HepG2 (cell line): ENCODE data around the gene CCM2. TPM values are rescaled to one million over a fixed set of nuclear protein-coding genes. Genes with fewer than 3 reads are reported as not detected.
"Not testable (repeated sequence)": the region's sequence is repeated elsewhere in the genome, so short reads cannot be mapped to it uniquely, and the experiment has no call there.

ENCODE experiments used
- ATAC-seq: fragments of 200-7000 bp; cut with Tn5 transposase; 3 replicates; pipeline ENCODE4 v1.9.1; 2020; ENCODE audit warnings: mild to moderate bottlenecking, moderate library complexity
- BruUV-seq: library from RNA; stranded (reverse); fragments of 400-500 nt; replicated peaks from 2 replicates; lab custom pipeline; 2021; lab: Mats Ljungman, UMichigan
- CTCF ChIA-PET: fragments of 300-600 bp; formaldehyde crosslinking; extraction: SDS; loops from one replicate; lab custom pipeline; 2021; ENCODE audit warnings: low total read pairs, inconsistent platforms, low intra/inter-chr PET ratio; lab: Yijun Ruan, JAX
- POLR2A ChIA-PET: fragments of 350-600 bp; sonication (Branson Sonifier 250); formaldehyde crosslinking; loops from one replicate; lab custom pipeline; 2020; ENCODE audit warnings: antibody characterized with exemption, inconsistent platforms; lab: Yijun Ruan, JAX
- DNase-seq: peaks from one replicate; pipeline ENCODE4 v3.0.0-alpha.2; 2015; ENCODE audit warnings: low spot score
- FAIRE-seq: peaks from 3 replicates; lab custom pipeline; 2011; peaks lifted over from hg19 to GRCh38; lab: Jason Lieb, UNC
- H2AFZ ChIP-seq: one replicate; pipeline ENCODE4 v1.6.1; 2011; ENCODE audit warnings: low read length, inconsistent platforms
- H3K27ac ChIP-seq: fragments of 300-600 bp; 3 replicates; pipeline ENCODE4 v1.8.0; 2011; ENCODE audit warnings: mixed run types, mild to moderate bottlenecking, mixed read lengths, low read length, inconsistent platforms; ENCODE audit not compliant: insufficient read depth; ENCODE audit errors: extremely low read length
- H3K27me3 ChIP-seq, 2 experiments: fragments of 200-600 bp in 1 of 2; 2 replicates in 1 of 2; 3 replicates in 1 of 2; pipeline versions ENCODE4 v1.6.0 to v1.8.0; 2011; ENCODE audit warnings: low read length in 2 of 2, mild to moderate bottlenecking in 2 of 2, moderate library complexity in 2 of 2, inconsistent platforms in 1 of 2; ENCODE audit not compliant: insufficient read depth in 2 of 2, control insufficient read depth in 1 of 2
- H3K36me3 ChIP-seq, 2 experiments: fragments of 200-600 bp in 1 of 2; replicated peaks in 1 of 2; 2 replicates in 1 of 2; 3 replicates in 1 of 2; pipeline versions ENCODE4 v1.5.1 to v1.8.0; 2011; ENCODE audit warnings: low read length in 2 of 2, inconsistent platforms in 1 of 2; ENCODE audit not compliant: insufficient read depth in 2 of 2, control insufficient read depth in 1 of 2
- H3K4me1 ChIP-seq: 2 replicates; pipeline ENCODE4 v1.5.1; 2012; ENCODE audit warnings: low read length, inconsistent platforms; ENCODE audit not compliant: insufficient read depth
- H3K4me2 ChIP-seq: 2 replicates; pipeline ENCODE4 v1.6.0; 2011; ENCODE audit warnings: low read depth, low read length, inconsistent platforms
- H3K4me3 ChIP-seq, 3 experiments: fragments of 200-600 bp in 1 of 3; sonication (generic), shearing (Covaris generic) in 1 of 3; replicated peaks in 1 of 3; 2 replicates each; pipeline ENCODE4 v1.5.1; 2011 to 2016; ENCODE audit warnings: low read length in 3 of 3, inconsistent platforms in 2 of 3, low read depth in 2 of 3, mild to moderate bottlenecking in 2 of 3, control low read depth in 1 of 3, mixed read lengths in 1 of 3; ENCODE audit not compliant: insufficient read depth in 1 of 3
- H3K79me2 ChIP-seq: one replicate; pipeline ENCODE4 v1.6.1; 2011; ENCODE audit warnings: low read length, inconsistent platforms; ENCODE audit not compliant: insufficient read depth
- H3K9ac ChIP-seq: 2 replicates; pipeline ENCODE4 v1.6.0; 2011; ENCODE audit warnings: mild to moderate bottlenecking, low read depth, low read length, inconsistent platforms; ENCODE audit not compliant: insufficient read depth
- H3K9me3 ChIP-seq: 2 replicates; pipeline ENCODE4 v1.5.1; 2012; ENCODE audit warnings: mild to moderate bottlenecking, low read length
- H4K20me1 ChIP-seq: 2 replicates; pipeline ENCODE4 v1.6.0; 2011; ENCODE audit warnings: inconsistent platforms, mild to moderate bottlenecking, low read length, moderate library complexity; ENCODE audit not compliant: insufficient read depth
- DNMT1 ChIP-seq: sonication (generic); formaldehyde crosslinking; IDR thresholded peaks from 2 replicates; pipeline ENCODE4 v1.5.1; 2020; ENCODE audit warnings: mild to moderate bottlenecking, missing genetic modification reagents
- NR2C2 ChIP-seq: sonication (generic); formaldehyde crosslinking; IDR thresholded peaks from 2 replicates; pipeline ENCODE4 v1.4.0; 2020; ENCODE audit warnings: missing genetic modification reagents, mild to moderate bottlenecking, moderate library complexity, borderline replicate concordance
- PAF1 ChIP-seq: IDR thresholded peaks from 2 replicates; pipeline ENCODE4 v1.6.1; 2016; ENCODE audit warnings: missing genetic modification reagents, missing compliant biosample characterization
- RBFOX2 ChIP-seq: fragments of 200-400 bp; formaldehyde crosslinking; IDR thresholded peaks from 2 replicates; pipeline ENCODE4 v1.6.1; 2017; ENCODE audit warnings: low read depth, mild to moderate bottlenecking, low read length
- SOX13 ChIP-seq, 3 experiments: fragments of 450-650 bp in 1 of 3; sonication (generic) in 1 of 3; formaldehyde crosslinking in 1 of 3; IDR thresholded peaks in 2 of 3; conservative IDR thresholded peaks in 1 of 3; 2 replicates each; pipeline versions ENCODE4 v1.5.0 to v1.6.1; 2016 to 2020; ENCODE audit warnings: antibody characterized with exemption in 1 of 3, mild to moderate bottlenecking in 1 of 3, missing compliant biosample characterization in 1 of 3, missing genetic modification reagents in 1 of 3, moderate library complexity in 1 of 3
- TOPORS ChIP-seq: sonication (generic); formaldehyde crosslinking; IDR thresholded peaks from 2 replicates; pipeline ENCODE4 v1.8.0; 2023; ENCODE audit warnings: mild to moderate bottlenecking, missing genetic modification reagents
- ZEB1 ChIP-seq: IDR thresholded peaks from 2 replicates; pipeline ENCODE4 v1.6.1; 2012; ENCODE audit warnings: mild to moderate bottlenecking, low read depth, inconsistent platforms; ENCODE audit not compliant: insufficient replicate concordance
- ZFY ChIP-seq: sonication (generic); formaldehyde crosslinking; IDR thresholded peaks from 2 replicates; pipeline ENCODE4 v1.4.0; 2020; ENCODE audit warnings: missing genetic modification reagents
- WGBS: methylation state at CpG from one replicate; pipeline ENCODE4 v1.1.6; 2017; ENCODE audit warnings: low lambda C conversion rate; 5-methylcytosine and 5-hydroxymethylcytosine counted together
- in situ Hi-C: cut with HindIII; loops from 2 replicates; pipeline ENCODE4 v1.10.0; 2017; ENCODE audit warnings: low pct_unique_long_range_greater_than_20kb; ENCODE audit not compliant: extremely low pct_ligation_motif_present
- intact Hi-C: fragments of 100-400 bp; cut with micrococcal nuclease; formaldehyde crosslinking; loops from one replicate; pipeline ENCODE4 v1.10.0; 2022; ENCODE audit not compliant: unreplicated experiment
- polyA plus RNA-seq, 8 experiments: library from polyadenylated mRNA; depleted of rRNA in 3 of 8; stranded (reverse) in 7 of 8; unstranded in 1 of 8; fragments of >200 nt; fragmentation: Illumina TruSeq in 4 of 8; extraction: Trizol in 4 of 8; gene quantifications; 2 replicates each; pipeline versions ENCODE4 v1.2.1 to v1.2.3, GENCODE V29; 2011 to 2016; ENCODE audit warnings: low read depth in 4 of 8, missing spikeins in 1 of 8, mixed read lengths in 1 of 8; ENCODE audit not compliant: insufficient read depth in 1 of 8
- total RNA-seq, 5 experiments: library from RNA; depleted of rRNA; stranded (reverse); fragments of >200 nt; fragmentation: Illumina TruSeq; extraction: Trizol; gene quantifications; 2 replicates each; pipeline ENCODE4 v1.2.3, GENCODE V29; 2016; ENCODE audit warnings: low read depth in 1 of 5
- TF ChIP-seq, protein P1 (sequence below): sonication (generic); formaldehyde crosslinking; conservative IDR thresholded peaks from 2 replicates; pipeline ENCODE4 v1.5.0; 2020; ENCODE audit warnings: missing genetic modification reagents
- TF ChIP-seq, protein P2 (sequence below): IDR thresholded peaks from 2 replicates; pipeline ENCODE4 v1.6.1; 2016; ENCODE audit warnings: missing genetic modification reagents, missing compliant biosample characterization
- TF ChIP-seq, protein P3 (sequence below): sonication (generic); formaldehyde crosslinking; IDR thresholded peaks from 2 replicates; pipeline ENCODE4 v1.4.0; 2020; ENCODE audit warnings: missing genetic modification reagents

Gene CCM2
- total and polyA plus RNA-seq, 2 of the 13 experiments (the other 11 are each of a cell fraction or from before 2014, with no cell fraction given): 13.7 to 15.8 TPM

DNA sequence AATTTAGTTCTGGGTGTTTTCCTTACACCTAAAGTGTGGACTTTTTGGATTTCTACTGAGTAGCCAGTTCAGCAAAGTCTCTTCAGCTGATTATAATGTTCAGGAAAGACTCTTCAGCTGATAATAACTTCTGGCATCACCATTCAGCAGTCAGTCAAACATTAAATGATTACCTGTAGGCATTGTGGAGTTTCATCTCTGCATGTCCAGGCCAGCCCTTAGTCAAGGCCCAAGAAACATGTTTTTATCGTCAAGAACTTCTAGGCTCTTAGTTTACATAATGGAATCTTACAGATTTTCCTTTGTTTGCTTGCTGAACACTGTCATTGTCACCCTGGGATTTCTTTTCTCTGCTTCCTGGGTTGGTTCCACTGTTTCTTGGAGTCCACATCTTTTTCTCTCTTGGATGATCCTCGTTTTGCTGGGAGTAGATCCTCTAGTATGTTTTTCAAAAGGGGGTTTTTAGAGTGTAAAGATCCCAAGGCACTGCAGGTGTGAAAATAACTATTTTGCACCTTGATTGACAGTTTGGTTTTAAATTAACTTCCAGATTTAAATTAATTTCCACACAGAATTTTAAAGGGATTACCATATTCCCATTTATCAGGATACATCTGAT, 24.2 kb downstream of the CCM2 start (continued):
- TF ChIP-seq ZFY (no peak), PAF1 (CRISPR knock-in tag) (no peak), NR2C2 (CRISPR knock-in tag) (no peak)
- TF ChIP-seq, protein P1, sequence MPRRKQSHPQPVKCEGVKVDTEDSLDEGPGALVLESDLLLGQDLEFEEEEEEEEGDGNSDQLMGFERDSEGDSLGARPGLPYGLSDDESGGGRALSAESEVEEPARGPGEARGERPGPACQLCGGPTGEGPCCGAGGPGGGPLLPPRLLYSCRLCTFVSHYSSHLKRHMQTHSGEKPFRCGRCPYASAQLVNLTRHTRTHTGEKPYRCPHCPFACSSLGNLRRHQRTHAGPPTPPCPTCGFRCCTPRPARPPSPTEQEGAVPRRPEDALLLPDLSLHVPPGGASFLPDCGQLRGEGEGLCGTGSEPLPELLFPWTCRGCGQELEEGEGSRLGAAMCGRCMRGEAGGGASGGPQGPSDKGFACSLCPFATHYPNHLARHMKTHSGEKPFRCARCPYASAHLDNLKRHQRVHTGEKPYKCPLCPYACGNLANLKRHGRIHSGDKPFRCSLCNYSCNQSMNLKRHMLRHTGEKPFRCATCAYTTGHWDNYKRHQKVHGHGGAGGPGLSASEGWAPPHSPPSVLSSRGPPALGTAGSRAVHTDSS (CRISPR knock-in tag): no peak

DNA sequence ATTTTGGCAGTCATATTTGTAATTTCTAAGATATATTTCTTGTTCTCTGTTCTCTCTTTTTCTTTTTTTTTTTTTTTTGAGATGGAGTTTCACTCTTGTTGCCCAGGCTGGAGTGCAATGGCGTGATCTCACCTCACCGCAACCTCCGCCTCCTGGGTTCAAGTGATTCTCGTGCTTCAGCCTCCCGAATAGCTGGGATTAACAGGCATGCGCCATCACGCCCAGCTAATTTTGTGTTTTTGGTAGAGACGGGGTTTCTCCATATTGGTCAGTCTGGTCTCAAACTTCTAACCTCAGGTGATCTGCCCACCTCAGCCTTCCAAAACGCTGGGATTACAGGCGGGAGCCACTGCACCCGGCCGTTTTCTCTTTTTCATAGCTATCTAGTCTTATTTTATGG, 25.5 kb downstream of the CCM2 start:
- H2AFZ ChIP-seq, POLR2A ChIA-PET, H3K27me3 ChIP-seq, H3K4me3 ChIP-seq, FAIRE-seq, H4K20me1 ChIP-seq, H3K9ac ChIP-seq, H3K4me2 ChIP-seq, CTCF ChIA-PET, BruUV-seq, in situ Hi-C loops, H3K79me2 ChIP-seq, intact Hi-C loops, H3K36me3 ChIP-seq, ATAC-seq, H3K9me3 ChIP-seq, DNase-seq, H3K27ac ChIP-seq: not testable (repeated sequence)
- H3K4me1 ChIP-seq: peaks cover 27% of the 10 kb centered on the region
- 95% methylated on average over 12 of the region's 12 CpGs for WGBS

DNA sequence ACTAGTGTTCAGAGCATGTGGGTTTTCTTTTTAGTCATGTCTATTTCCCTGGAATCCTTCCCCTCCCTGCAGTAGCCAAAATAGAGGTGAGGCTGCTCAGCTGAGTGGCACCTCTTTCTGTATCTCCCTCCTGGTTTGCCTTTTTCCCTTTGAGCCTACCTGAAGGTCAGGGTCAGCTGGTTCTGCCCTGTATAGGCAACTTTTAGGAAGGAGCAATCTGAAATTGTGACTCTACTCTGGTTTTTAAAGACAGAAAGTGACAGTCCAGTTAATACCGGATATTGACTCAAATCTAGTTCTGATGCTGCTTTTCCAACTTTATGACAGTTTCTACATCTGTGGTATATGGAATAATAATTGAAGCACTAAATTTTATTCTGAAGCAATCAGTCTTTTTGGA, 26.0 kb downstream of the CCM2 start:
- CTCF ChIA-PET: no interaction called here
- H3K27me3 ChIP-seq: no peaks in the 10 kb centered on the region
- TF ChIP-seq ZEB1 (no peak), SOX13 (IDR thresholded peaks at IDR 0.05) (no peak), SOX13 (CRISPR knock-in tag; conservative IDR thresholded peaks at IDR 0.05 in 1 of 2, IDR thresholded peaks at IDR 0.05 in 1 of 2) (no peak), TOPORS (CRISPR knock-in tag) (no peak), RBFOX2 (no peak), DNMT1 (CRISPR knock-in tag) (no peak)
- TF ChIP-seq, protein P2, sequence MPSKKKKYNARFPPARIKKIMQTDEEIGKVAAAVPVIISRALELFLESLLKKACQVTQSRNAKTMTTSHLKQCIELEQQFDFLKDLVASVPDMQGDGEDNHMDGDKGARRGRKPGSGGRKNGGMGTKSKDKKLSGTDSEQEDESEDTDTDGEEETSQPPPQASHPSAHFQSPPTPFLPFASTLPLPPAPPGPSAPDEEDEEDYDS: no peak
- TF ChIP-seq, protein P3, sequence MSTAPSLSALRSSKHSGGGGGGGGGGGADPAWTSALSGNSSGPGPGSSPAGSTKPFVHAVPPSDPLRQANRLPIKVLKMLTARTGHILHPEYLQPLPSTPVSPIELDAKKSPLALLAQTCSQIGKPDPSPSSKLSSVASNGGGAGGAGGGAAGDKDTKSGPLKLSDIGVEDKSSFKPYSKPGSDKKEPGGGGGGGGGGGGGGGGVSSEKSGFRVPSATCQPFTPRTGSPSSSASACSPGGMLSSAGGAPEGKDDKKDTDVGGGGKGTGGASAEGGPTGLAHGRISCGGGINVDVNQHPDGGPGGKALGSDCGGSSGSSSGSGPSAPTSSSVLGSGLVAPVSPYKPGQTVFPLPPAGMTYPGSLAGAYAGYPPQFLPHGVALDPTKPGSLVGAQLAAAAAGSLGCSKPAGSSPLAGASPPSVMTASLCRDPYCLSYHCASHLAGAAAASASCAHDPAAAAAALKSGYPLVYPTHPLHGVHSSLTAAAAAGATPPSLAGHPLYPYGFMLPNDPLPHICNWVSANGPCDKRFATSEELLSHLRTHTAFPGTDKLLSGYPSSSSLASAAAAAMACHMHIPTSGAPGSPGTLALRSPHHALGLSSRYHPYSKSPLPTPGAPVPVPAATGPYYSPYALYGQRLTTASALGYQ (CRISPR knock-in tag): no peak

More for the DNA sequence above, 26.0 kb downstream of the CCM2 start:
- no TSS peak for BruUV-seq
- Histone ChIP-seq H3K4me2 (no peak overlapping the region), H2AFZ (no peak overlapping the region), H3K9ac (no peak overlapping the region), H3K36me3 (no peaks in the 10 kb centered on the region; a peak in 1 of 5 replicates), H3K4me3 (no peak overlapping the region), H3K27ac (no peak overlapping the region), H3K79me2 (peaks cover 3% of the 10 kb centered on the region), H3K9me3 (no peaks in the 10 kb centered on the region), H4K20me1 (no peaks in the 10 kb centered on the region), H3K4me1 (peaks cover 27% of the 10 kb centered on the region)
- WGBS: 100% methylated on average over 1 of the region's 1 CpG
- in situ Hi-C loops (no loop called here), intact Hi-C loops (no loop called here)
- FAIRE-seq (no peak), ATAC-seq (no peak), DNase-seq (no peak)
- POLR2A ChIA-PET: interaction anchor here (0.6 to 0.9 kb wide), 2 partner anchors 11 to 26 kb away, joined by 3 read pairs; no protein-coding TSS in a partner anchor
